Liver (tissue), 9 donors: ENCODE results near the gene MRPS7. TPM values are rescaled to one million over a fixed set of nuclear protein-coding genes. Genes with fewer than 3 reads are reported as not detected.

Experiments used
- DNase-seq: peaks from one replicate; pipeline ENCODE4 v3.0.0-alpha.2; 2017; ENCODE audit warnings: low spot score
- H3K27ac ChIP-seq, 2 donors: one replicate each; pipeline ENCODE4 v1.7.0; 2013; ENCODE audit warnings: inconsistent platforms in 2 of 2, low read length in 2 of 2, control low read depth in 1 of 2, low read depth in 1 of 2, mild to moderate bottlenecking in 1 of 2
- H3K27me3 ChIP-seq, 4 donors: one replicate each; pipeline versions ENCODE4 v1.6.1 to v1.7.0; 2013; ENCODE audit warnings: low read length in 3 of 4, inconsistent platforms in 1 of 4, mild to moderate bottlenecking in 1 of 4, moderate library complexity in 1 of 4; ENCODE audit not compliant: control insufficient read depth in 4 of 4, insufficient read depth in 4 of 4
- H3K36me3 ChIP-seq, 4 donors: one replicate each; pipeline versions ENCODE4 v1.6.1 to v1.7.0; 2013; ENCODE audit warnings: low read length in 3 of 4, mild to moderate bottlenecking in 3 of 4, low read depth in 1 of 4, moderate library complexity in 1 of 4; ENCODE audit not compliant: control insufficient read depth in 4 of 4, insufficient read depth in 3 of 4
- H3K4me1 ChIP-seq, 4 donors: one replicate each; pipeline versions ENCODE4 v1.6.1 to v1.7.0; 2013; ENCODE audit warnings: low read length in 3 of 4, mild to moderate bottlenecking in 3 of 4, moderate library complexity in 1 of 4; ENCODE audit not compliant: control insufficient read depth in 4 of 4, insufficient read depth in 4 of 4
- H3K4me3 ChIP-seq, 3 donors: one replicate each; pipeline versions ENCODE4 v1.6.1 to v1.7.0; 2013; ENCODE audit warnings: low read length in 3 of 3, control low read depth in 1 of 3, low read depth in 1 of 3, mild to moderate bottlenecking in 1 of 3
- H3K9ac ChIP-seq, 2 donors: one replicate each; pipeline ENCODE4 v1.7.0; 2013; ENCODE audit warnings: low read length in 2 of 2, mild to moderate bottlenecking in 2 of 2, moderate library complexity in 2 of 2, control low read depth in 1 of 2, low read depth in 1 of 2
- H3K9me3 ChIP-seq, 4 donors: one replicate each; pipeline versions ENCODE4 v1.6.1 to v1.7.0; 2013; ENCODE audit warnings: low read length in 3 of 4; ENCODE audit not compliant: control insufficient read depth in 4 of 4
- EGR1 ChIP-seq, 2 donors: IDR thresholded peaks; 2 replicates each; pipeline ENCODE4 v1.6.1; 2016 to 2018; ENCODE audit warnings: antibody characterized with exemption in 2 of 2, low read depth in 2 of 2
- FOXA1 ChIP-seq: IDR thresholded peaks from 2 replicates; pipeline ENCODE4 v1.6.1; 2016; ENCODE audit warnings: antibody characterized with exemption
- FOXA2 ChIP-seq: IDR thresholded peaks from 2 replicates; pipeline ENCODE4 v1.6.1; 2016; ENCODE audit warnings: antibody characterized with exemption
- HNF4A ChIP-seq, 2 donors: conservative IDR thresholded peaks; 2 replicates each; pipeline ENCODE4 v1.6.1; 2016; ENCODE audit warnings: antibody characterized with exemption in 2 of 2, mild to moderate bottlenecking in 2 of 2
- HNF4G ChIP-seq: IDR thresholded peaks from 2 replicates; pipeline ENCODE4 v1.6.1; 2016; ENCODE audit warnings: antibody characterized with exemption
- NR2F2 ChIP-seq: IDR thresholded peaks from 2 replicates; pipeline ENCODE4 v1.6.1; 2016; ENCODE audit warnings: antibody characterized with exemption
- RAD21 ChIP-seq, 2 donors: IDR thresholded peaks; 2 replicates each; pipeline ENCODE4 v1.6.1; 2016; ENCODE audit warnings: antibody characterized with exemption in 2 of 2, mild to moderate bottlenecking in 2 of 2
- RXRA ChIP-seq, 2 donors: IDR thresholded peaks; 2 replicates each; pipeline ENCODE4 v1.6.1; 2017 to 2018; ENCODE audit warnings: antibody characterized with exemption in 2 of 2, mild to moderate bottlenecking in 1 of 2
- YY1 ChIP-seq: IDR thresholded peaks from 2 replicates; pipeline ENCODE4 v1.6.1; 2016; ENCODE audit warnings: antibody characterized with exemption, mild to moderate bottlenecking
- WGBS: extraction: QIAGEN DNeasy Blood & Tissue Kit; methylation state at CpG from one replicate; pipeline ENCODE4 v1.1.7; 2013; 5-methylcytosine and 5-hydroxymethylcytosine counted together
- polyA plus RNA-seq, 2 donors: library from polyadenylated mRNA; stranded (reverse) in 1 of 2; unstranded in 1 of 2; fragments of 200-250 nt in 1 of 2; fragments of >200 nt in 1 of 2; fragmentation: Nextera tagmentation in 1 of 2; extraction: Ambion mirVana in 1 of 2; gene quantifications; one replicate each; pipeline versions ENCODE4 v1.2.1 to v1.2.3, GENCODE V29; 2013 to 2015
- total RNA-seq, 2 donors: library from RNA; depleted of rRNA; stranded (reverse); fragments of >200 nt; gene quantifications; one replicate each; pipeline ENCODE4 v1.2.3, GENCODE V29; 2014
- TF ChIP-seq, protein P1 (sequence below): fragments of 150-350 bp; IDR thresholded peaks from 2 replicates; pipeline ENCODE4 v1.5.1; 2017; ENCODE audit warnings: improper control_type of control experiment, low read depth, low read length; ENCODE audit not compliant: missing input control
- TF ChIP-seq, protein P2 (sequence below): IDR thresholded peaks from 2 replicates; pipeline ENCODE4 v1.6.1; 2016; ENCODE audit warnings: antibody characterized with exemption
- TF ChIP-seq, protein P3 (sequence below): IDR thresholded peaks from 2 replicates; pipeline ENCODE4 v1.6.1; 2016; ENCODE audit warnings: antibody characterized with exemption
- donor health status: healthy.
- donor health status: healthy.
- donor health status: healthy.
- donor health status: healthy.
- donor health status: healthy.

MRPS7 gene
- total and polyA plus RNA-seq, 4 donors = 24.1 to 58.9 (median 39.4) TPM

- H3K36me3 ChIP-seq = peaks cover 0 to 15% (median 1%) of the 10 kb centered on the region in 4 donors
- H3K9me3 ChIP-seq = no peaks in the 10 kb centered on the region
- H3K9ac ChIP-seq = no peak overlapping the region
- WGBS = 84% methylated on average over 6 of the region's 6 CpGs
- no peak for DNase-seq
- TF ChIP-seq RXRA (IDR thresholded peaks at IDR 0.05) (no peak), NR2F2 (no peak)
- no peaks in the 10 kb centered on the region for H3K27me3 ChIP-seq
- peaks cover 0 to 10% (median 7%) of the 10 kb centered on the region in 4 donors for H3K4me1 ChIP-seq
- H3K27ac ChIP-seq = no peak overlapping the region
- no peak overlapping the region for H3K4me3 ChIP-seq
Observed at GRCh38 chr17:75285123-75285522, 23.4 kb downstream of the MRPS7 start.

DNA sequence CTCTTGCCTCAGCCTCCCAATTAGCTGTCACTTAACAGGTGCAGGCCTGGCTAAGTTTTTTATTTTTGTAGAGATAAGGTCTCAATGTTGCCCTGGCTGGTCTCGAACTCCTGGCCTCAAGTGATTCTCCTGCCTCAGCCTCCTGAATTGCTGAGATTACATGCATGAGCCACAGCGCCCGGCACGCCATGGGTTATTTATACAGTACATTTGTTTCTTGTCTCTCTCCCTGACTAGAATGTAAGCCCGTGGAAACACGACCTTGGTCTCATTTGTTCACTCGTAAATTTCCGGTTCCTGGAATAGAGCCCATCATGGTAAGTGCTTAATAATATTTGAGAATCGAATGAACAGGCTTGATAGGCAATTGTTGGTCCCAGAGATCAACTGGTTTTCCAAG lies 25.5 kb downstream of the MRPS7 start:
- no peak overlapping the region for H3K27ac ChIP-seq
- DNase-seq = no peak
- H3K9ac ChIP-seq = no peak overlapping the region
- no peaks in the 10 kb centered on the region for H3K9me3 ChIP-seq
- H3K27me3 ChIP-seq = no peaks in the 10 kb centered on the region
- TF ChIP-seq NR2F2 (no peak), RAD21 (IDR thresholded peaks at IDR 0.05) (no peak), FOXA2 (no peak), EGR1 (IDR thresholded peaks at IDR 0.05; ENCODE audit: low read depth in 2 of 2) (no peak), HNF4G (no peak), RXRA (IDR thresholded peaks at IDR 0.05) (no peak), HNF4A (conservative IDR thresholded peaks at IDR 0.05) (no peak), FOXA1 (no peak), YY1 (no peak)
- TF ChIP-seq, protein P1, sequence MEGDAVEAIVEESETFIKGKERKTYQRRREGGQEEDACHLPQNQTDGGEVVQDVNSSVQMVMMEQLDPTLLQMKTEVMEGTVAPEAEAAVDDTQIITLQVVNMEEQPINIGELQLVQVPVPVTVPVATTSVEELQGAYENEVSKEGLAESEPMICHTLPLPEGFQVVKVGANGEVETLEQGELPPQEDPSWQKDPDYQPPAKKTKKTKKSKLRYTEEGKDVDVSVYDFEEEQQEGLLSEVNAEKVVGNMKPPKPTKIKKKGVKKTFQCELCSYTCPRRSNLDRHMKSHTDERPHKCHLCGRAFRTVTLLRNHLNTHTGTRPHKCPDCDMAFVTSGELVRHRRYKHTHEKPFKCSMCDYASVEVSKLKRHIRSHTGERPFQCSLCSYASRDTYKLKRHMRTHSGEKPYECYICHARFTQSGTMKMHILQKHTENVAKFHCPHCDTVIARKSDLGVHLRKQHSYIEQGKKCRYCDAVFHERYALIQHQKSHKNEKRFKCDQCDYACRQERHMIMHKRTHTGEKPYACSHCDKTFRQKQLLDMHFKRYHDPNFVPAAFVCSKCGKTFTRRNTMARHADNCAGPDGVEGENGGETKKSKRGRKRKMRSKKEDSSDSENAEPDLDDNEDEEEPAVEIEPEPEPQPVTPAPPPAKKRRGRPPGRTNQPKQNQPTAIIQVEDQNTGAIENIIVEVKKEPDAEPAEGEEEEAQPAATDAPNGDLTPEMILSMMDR = no peak
- TF ChIP-seq, protein P2, sequence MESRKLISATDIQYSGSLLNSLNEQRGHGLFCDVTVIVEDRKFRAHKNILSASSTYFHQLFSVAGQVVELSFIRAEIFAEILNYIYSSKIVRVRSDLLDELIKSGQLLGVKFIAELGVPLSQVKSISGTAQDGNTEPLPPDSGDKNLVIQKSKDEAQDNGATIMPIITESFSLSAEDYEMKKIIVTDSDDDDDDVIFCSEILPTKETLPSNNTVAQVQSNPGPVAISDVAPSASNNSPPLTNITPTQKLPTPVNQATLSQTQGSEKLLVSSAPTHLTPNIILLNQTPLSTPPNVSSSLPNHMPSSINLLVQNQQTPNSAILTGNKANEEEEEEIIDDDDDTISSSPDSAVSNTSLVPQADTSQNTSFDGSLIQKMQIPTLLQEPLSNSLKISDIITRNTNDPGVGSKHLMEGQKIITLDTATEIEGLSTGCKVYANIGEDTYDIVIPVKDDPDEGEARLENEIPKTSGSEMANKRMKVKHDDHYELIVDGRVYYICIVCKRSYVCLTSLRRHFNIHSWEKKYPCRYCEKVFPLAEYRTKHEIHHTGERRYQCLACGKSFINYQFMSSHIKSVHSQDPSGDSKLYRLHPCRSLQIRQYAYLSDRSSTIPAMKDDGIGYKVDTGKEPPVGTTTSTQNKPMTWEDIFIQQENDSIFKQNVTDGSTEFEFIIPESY = no peak
- WGBS = 93% methylated on average over 9 of the region's 9 CpGs
- H3K36me3 ChIP-seq = peaks cover 0 to 8% (median 0%) of the 10 kb centered on the region in 4 donors
- H3K4me3 ChIP-seq = no peak overlapping the region
- peaks cover 0 to 10% (median 7%) of the 10 kb centered on the region in 4 donors for H3K4me1 ChIP-seq

DNA sequence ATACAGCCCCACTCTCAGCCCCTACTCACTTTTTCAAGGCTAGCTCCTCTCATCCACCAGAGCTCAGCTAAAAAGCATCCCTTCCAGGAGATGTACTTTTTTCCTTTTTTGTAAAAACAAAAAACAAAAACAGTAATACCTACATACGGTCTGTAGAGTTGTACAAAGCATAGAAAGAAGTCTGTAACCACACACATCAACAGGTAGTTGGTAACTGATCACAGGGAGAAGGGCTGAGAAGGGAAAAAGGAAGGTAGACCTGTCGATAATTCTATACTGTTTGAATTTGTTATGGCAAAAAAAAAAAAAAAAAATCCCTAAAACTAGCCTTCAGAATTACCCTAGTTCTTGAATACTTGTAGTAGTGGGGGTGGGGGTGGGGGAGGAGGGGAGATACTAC lies 26.7 kb downstream of the MRPS7 start:
- 20% methylated on average over 2 of the region's 2 CpGs for WGBS
- Histone ChIP-seq H3K36me3 (peaks cover 0 to 6% (median 0%) of the 10 kb centered on the region in 4 donors), H3K4me1 (peaks cover 0 to 10% (median 7%) of the 10 kb centered on the region in 4 donors), H3K4me3 (peak overlapping the region; percentile 58 to 92 (median 91)), H3K9ac (peak overlapping the region in 1 of 2 donors; percentile 57), H3K27me3 (no peaks in the 10 kb centered on the region), H3K9me3 (no peaks in the 10 kb centered on the region), H3K27ac (peak overlapping the region; percentile 75 to 87)
- TF ChIP-seq, protein P3, sequence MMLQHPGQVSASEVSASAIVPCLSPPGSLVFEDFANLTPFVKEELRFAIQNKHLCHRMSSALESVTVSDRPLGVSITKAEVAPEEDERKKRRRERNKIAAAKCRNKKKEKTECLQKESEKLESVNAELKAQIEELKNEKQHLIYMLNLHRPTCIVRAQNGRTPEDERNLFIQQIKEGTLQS = no peak
- TF ChIP-seq RXRA (IDR thresholded peaks at IDR 0.05) (no peak), YY1 (no peak)
- TF ChIP-seq, protein P2 = no peak
- no peak for DNase-seq
